GM21423 (cell line): ENCODE data around the gene DTNB.
"Not testable (repeated sequence)": the region's sequence is repeated elsewhere in the genome, so short reads cannot be mapped to it uniquely, and the experiment has no call there.

ENCODE experiments used
- ATAC-seq: cut with Tn5 transposase; IDR thresholded peaks from one replicate; pipeline ENCODE4 v1.9.1; 2021; ENCODE audit warnings: mild to moderate bottlenecking, moderate library complexity; ENCODE audit not compliant: unreplicated experiment

DTNB gene

GRCh38 chr2:25684577-25685473, 11.4 kb upstream of the DTNB start:
- no peak for ATAC-seq

GRCh38 chr2:25682082-25682481, 8.7 kb upstream of the DTNB start:
- ATAC-seq: no peak

GRCh38 chr2:25677877-25678276, 4.5 kb upstream of the DTNB start:
- no peak for ATAC-seq

DNA sequence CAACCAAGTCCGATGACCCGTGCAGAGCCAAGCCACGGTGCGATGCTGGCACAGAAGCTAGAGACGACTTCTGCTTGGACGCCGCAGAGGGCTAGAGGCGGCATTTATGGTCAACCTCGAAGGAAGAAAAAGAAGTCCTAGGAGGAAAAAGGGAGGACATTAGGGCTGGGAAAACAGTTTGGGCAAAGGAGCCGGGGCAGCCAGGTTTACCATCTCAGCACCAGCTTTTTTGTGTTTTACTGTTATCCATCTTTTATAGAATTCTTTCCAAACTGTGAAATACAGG, 643 bp upstream of the DTNB start:
- no peak for ATAC-seq

DNA sequence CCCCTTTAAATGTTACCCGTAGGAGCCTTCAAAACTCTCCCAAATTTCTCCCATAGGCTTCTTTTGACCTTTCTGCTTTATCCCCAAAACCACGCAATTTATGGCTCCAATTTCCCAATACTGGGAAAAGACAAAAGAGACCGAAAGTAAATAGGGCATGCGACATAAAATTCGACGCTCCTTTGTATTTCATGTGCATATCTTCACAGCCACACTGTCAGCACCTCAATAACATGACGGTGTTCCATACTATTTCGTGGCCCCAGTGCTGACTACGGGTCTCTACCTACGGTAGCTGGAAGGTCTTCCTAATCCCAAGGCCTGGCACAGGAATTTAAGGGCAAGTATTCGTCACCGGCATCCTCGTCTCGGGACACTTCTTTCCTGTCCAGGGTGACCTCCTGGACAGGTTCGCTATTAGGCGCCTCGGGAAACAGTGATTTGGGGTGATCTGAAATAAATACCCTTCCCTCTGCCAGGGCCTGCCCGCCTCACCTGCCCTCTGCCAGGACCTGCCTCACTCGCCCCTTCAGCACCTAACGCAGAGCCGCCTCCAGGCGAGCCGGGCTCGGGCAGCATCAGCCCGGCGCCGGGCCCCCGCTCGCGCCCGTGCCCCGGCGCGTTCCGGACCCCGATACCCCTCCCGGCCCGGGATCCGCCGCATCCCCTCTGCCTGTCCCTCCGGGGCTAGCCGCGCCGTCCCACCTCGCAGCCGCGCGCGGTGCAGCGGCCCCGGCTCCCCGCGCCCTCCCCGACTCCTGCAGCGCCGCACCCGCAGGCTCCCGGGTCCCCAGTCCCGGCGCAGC, 680 bp downstream of the DTNB start:
- ATAC-seq: peak; percentile 50

DNA sequence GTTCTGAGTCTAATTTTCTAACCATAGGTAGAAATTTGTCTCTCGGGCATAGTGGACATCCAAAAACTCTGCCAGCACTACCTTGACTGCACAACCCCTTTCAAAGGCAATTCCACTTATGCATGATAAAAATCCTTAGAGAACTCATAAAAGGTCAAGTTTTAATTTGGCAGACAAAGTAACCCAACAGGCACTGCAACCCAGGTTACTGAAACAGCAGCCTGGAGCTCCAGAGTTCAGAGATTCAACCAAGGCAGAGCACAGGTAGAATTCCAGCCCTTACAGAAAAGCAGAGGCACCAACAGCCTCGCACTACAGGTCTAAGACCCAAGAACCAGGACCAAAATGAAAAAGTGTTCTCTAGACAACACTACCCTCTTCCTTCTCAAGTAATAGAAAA, 1.8 kb downstream of the DTNB start:
- ATAC-seq: no peak

GRCh38 chr2:25669520-25669919, 3.9 kb downstream of the DTNB start:
- no peak for ATAC-seq

GRCh38 chr2:25666218-25666617, 7.2 kb downstream of the DTNB start:
- ATAC-seq: no peak

DNA sequence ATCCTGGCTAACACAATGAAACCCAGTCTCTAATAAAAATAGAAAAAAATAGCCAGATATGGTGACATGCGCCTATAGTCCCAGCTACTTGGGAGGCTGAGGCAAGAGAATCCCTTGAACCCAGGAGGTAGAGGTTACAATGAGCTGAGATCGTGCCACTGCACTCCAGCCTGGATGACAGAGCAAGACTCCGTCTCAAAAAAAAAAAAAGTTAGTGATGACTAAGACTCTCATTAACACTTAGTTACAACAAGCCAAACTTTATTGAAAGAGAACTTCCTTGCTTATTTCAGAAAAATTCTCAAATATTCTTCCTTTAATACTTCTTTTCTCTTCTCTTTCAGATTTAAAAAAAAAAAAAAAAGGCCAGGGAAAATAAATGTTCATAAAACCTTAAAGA, 7.9 kb downstream of the DTNB start:
- ATAC-seq: not testable (repeated sequence)

GRCh38 chr2:25664965-25665307, 8.4 kb downstream of the DTNB start:
- ATAC-seq: no peak

DNA sequence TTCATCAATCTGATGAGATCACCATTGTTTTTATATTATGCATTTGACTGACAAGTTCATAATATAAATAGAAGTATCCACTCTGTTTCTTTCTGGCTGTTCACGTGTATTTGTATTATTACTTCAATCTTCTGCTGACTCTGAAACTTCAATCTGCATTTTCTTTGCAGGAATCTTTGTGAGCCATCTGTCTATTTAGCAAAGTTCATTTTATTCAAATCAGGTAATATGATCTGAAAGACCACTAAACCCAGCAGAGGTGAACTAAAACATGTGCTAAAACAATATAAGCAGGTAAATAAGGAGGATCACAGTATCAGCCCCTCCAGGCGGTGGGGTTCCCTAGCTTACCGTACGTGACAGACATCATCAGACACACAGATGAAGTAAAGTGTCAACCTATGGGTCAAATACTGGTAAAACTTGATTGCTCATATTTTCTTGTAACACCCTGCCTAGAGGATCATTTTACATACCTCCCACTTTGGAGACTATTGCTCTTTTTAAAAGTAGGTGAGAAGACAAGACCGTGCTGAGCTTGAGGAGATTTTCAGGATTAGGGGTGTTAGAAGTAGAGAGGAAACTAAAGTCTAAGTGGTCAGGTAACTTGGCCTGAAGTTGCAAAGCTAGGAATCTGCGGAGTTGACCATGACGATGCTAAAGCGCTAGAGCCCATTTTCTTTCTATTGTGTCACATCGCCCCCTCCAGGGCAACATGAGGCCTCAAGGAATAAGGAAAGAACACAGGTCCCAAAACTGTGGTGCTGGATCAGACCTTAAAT, 9.0 kb downstream of the DTNB start:
- ATAC-seq: no peak

DNA sequence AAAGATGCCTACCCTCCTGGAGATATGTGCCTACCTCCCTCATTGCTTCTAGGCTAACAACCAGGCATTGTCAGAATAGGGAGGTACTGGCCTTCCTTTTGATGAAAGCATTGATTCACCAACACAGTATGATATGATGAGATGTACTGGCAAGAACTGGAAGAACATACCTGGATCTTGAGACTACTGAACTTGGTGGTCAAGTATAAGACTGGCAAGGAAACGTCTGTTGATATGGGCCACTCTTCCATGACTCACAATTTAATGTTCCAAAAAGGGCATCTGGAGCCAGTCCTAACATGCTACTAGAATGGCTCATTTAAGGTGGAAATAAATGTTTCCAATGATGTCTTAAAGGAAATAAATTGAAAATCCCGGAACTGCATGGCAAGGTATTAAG, 18.1 kb downstream of the DTNB start:
- no peak for ATAC-seq

GRCh38 chr2:25654801-25655200, 18.6 kb downstream of the DTNB start:
- ATAC-seq: no peak

DNA sequence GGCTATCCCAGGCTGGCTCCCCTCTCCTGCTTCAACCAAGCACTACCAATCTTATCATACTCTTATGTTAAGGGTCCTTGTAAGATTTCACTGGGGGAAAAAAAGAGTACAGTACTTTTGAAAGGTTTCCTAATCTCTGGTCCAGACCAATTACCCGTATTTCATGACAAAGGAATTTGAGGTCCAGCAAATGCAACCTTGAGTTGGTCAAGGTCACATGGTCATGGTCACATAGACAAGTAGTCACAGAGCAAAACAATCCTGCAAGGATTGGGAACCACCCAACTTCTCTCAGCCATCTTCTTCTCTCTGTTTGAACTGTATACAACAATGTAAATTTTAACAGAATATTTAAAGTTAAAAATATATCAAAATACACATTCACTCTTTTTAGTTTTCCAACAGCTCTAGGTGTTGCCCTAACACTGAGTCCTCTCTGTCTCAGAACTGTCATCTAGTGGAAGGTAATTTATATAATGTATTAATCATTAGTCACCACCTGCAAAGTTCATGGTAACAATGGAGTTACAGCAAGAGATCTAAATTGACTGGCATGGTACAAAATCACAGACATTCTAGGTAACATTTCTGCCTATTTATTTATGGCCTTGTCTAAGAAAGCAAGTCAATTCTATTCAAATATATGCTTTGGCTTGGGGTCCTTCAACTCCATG, 21.5 kb downstream of the DTNB start:
- ATAC-seq: no peak

- no peak for ATAC-seq
These were observed 22.3 kb downstream of the DTNB start for GRCh38 chr2:25651066-25651465.

- ATAC-seq: no peak
These were observed 23.1 kb downstream of the DTNB start for GRCh38 chr2:25650256-25650655.

- ATAC-seq: no peak
These were observed 23.6 kb downstream of the DTNB start for GRCh38 chr2:25649786-25650185.

DNA sequence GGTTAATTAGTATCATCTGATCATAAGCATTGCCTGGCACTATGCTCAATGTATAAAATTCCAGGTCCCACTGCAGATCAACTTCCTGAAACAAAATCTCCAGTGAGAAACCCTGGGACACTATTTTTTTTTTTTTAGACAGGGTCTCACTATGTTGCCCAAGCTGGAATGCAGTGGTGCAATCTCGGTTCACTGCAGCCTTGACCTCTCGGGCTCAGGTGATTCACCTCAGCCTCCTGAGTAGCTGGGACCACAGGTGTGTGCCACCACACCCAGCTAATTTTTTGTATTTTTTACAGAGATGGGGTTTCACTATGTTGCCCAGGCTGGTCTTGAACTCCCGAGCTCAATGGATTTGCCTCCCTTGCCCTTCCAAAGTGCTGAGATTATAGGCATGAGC, 31.1 kb downstream of the DTNB start:
- ATAC-seq: no peak

DNA sequence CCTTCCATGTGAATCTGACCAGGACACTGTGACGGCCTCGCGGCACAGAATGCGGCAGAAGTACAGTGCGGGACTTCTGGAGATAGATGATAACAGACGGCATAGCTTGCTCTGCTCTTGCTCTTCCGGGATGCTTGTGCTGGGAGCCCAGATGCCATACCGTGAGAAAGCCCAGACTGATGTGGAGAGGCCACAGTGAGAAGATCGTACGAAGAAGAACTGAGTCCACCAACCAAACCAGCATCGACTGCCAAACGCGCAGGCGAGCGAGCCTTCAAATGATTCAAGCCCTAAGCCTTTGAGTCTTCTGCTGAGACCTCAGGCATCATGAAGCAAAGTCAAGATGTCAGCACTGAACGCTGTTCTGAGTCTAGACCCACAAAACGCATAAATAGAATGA, 33.7 kb downstream of the DTNB start:
- no peak for ATAC-seq

GRCh38 chr2:25639131-25639530, 34.2 kb downstream of the DTNB start:
- no peak for ATAC-seq

DNA sequence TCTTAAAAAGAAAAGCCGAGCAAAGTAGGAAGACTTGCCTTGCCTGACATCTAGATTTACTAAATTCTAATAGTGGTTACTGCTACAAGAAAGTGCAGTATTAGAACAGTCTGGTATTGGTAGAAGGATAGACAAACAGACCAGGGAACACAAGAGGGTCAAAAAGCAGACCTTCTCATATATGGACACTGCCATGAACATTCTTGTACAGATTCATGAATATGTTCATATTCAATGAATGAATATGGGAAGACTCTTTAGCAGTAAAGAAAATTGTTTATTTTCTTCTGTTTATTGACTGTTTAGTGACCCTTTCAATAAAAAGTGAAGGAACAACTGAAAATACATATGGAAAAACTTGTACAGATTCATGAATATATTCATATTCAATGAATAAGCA, 37.6 kb downstream of the DTNB start:
- ATAC-seq: no peak
